T-helper 1 cell treated with Interleukin-12 subunit alpha and Interleukin-12 subunit beta and Interleukin-4 antibody, amounts not matched to agents 30 μg/mL and 1 μg/mL, for 36 hours (primary cell): ENCODE measurements around the gene TMEM82.

Experiments
- H3K27ac Mint-ChIP-seq: one replicate; pipeline ENCODE4 v1.8.0; 2021; ENCODE audit warnings: mild to moderate bottlenecking, mixed read lengths
- H3K27me3 Mint-ChIP-seq: one replicate; pipeline ENCODE4 v1.8.0; 2021; ENCODE audit warnings: low read depth, mixed read lengths
- H3K36me3 Mint-ChIP-seq: one replicate; pipeline ENCODE4 v1.8.0; 2021; ENCODE audit warnings: low read depth, mixed read lengths
- H3K4me1 Mint-ChIP-seq: one replicate; pipeline ENCODE4 v1.8.0; 2021; ENCODE audit warnings: low read depth, mixed read lengths
- H3K4me3 Mint-ChIP-seq: one replicate; pipeline ENCODE4 v1.8.0; 2021; ENCODE audit warnings: mild to moderate bottlenecking, moderate library complexity, mixed read lengths
- H3K9me3 Mint-ChIP-seq: one replicate; pipeline ENCODE4 v1.8.0; 2021; ENCODE audit warnings: mixed read lengths

The TMEM82 gene

GRCh38 chr1:15736892-15737261, 5.4 kb upstream of the TMEM82 start:
- peaks cover 4% of the 10 kb centered on the region for H3K36me3 Mint-ChIP-seq
- H3K4me1 Mint-ChIP-seq, result peaks cover 5% of the 10 kb centered on the region
- no peak overlapping the region for H3K4me3 Mint-ChIP-seq
- no peak overlapping the region for H3K27ac Mint-ChIP-seq
- no peaks in the 10 kb centered on the region for H3K27me3 Mint-ChIP-seq
- no peaks in the 10 kb centered on the region for H3K9me3 Mint-ChIP-seq

DNA sequence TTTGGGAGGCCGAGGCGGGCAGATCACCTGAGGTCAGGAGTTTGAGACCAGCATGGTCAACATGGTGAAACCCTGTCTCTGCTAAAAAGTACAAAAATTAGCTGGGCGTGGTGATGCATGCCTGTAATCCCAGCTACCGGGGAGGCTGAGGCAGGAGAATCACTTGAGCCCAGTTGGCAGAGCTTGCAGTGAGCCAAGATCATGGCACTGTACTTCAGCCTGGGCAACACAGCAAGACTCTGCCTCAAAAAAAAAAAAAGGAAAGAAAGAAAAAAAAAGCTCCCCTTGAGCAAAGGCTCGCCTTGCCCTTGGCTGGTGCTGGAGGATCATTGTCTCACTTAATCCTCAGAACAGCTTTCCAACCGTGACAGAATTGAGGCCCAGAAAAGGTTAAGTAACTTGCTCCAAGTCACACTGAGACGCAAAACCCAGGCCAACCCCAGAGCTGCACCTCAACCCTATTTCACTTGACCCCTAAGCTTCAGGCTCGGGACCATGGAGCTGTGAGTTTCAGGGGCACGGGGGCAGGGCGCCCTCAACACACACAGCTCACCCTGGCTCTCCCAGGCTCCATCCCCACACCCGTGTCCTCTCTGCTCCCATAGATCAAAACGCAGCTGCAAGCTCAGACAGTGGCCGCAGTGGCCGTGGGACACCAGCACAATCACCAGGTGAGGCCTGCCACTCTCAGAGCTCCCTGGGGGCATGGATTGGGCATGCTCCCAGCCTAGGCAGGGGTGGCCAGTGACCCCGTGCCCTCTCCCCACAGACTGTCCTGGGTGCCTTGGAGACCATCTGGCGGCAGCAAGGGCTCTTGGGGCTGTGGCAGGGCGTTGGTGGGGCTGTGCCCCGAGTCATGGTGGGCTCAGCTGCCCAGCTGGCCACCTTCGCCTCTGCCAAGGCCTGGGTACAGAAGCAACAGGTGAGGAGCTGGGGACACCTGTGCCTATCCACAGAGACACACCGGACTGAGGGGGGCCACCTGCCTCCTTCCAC, 4.7 kb upstream of the TMEM82 start:
- no peaks in the 10 kb centered on the region for H3K27me3 Mint-ChIP-seq
- no peaks in the 10 kb centered on the region for H3K36me3 Mint-ChIP-seq
- H3K4me3 Mint-ChIP-seq, result no peak overlapping the region
- no peak overlapping the region for H3K27ac Mint-ChIP-seq
- H3K4me1 Mint-ChIP-seq, result peaks cover 5% of the 10 kb centered on the region
- H3K9me3 Mint-ChIP-seq, result no peaks in the 10 kb centered on the region

GRCh38 chr1:15738416-15739113, 3.7 kb upstream of the TMEM82 start:
- no peaks in the 10 kb centered on the region for H3K36me3 Mint-ChIP-seq
- H3K4me3 Mint-ChIP-seq, result no peak overlapping the region
- H3K9me3 Mint-ChIP-seq, result no peaks in the 10 kb centered on the region
- H3K27ac Mint-ChIP-seq, result no peak overlapping the region
- no peaks in the 10 kb centered on the region for H3K27me3 Mint-ChIP-seq
- H3K4me1 Mint-ChIP-seq, result peaks cover 5% of the 10 kb centered on the region

DNA sequence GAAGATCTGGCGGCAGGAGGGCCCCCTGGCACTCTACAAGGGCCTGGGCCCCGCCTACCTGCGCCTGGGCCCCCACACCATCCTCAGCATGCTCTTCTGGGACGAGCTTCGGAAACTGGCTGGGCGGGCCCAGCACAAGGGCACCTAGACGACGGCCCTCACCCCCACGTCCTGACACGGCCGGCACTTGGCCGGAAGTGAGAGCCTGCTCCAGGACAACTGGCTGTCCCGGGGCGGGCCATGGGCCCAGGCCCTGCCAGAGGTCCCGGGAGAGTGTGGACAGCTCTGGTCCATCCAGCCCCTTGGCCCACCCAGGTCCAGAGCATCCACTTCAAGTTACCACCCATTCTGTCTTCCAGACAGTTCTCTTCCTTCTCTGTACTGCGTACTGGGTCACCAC, 3.0 kb upstream of the TMEM82 start:
- no peaks in the 10 kb centered on the region for H3K9me3 Mint-ChIP-seq
- peaks cover 5% of the 10 kb centered on the region for H3K4me1 Mint-ChIP-seq
- no peaks in the 10 kb centered on the region for H3K27me3 Mint-ChIP-seq
- H3K27ac Mint-ChIP-seq, result no peak overlapping the region
- no peaks in the 10 kb centered on the region for H3K36me3 Mint-ChIP-seq
- H3K4me3 Mint-ChIP-seq, result no peak overlapping the region

GRCh38 chr1:15739745-15740144, 2.6 kb upstream of the TMEM82 start:
- no peaks in the 10 kb centered on the region for H3K9me3 Mint-ChIP-seq
- H3K4me1 Mint-ChIP-seq, result peaks cover 5% of the 10 kb centered on the region
- no peak overlapping the region for H3K4me3 Mint-ChIP-seq
- H3K36me3 Mint-ChIP-seq, result no peaks in the 10 kb centered on the region
- no peak overlapping the region for H3K27ac Mint-ChIP-seq
- H3K27me3 Mint-ChIP-seq, result no peaks in the 10 kb centered on the region

GRCh38 chr1:15740924-15741850, 1.1 kb upstream of the TMEM82 start:
- Mint-ChIP-seq H3K4me3 (no peak overlapping the region), H3K9me3 (no peaks in the 10 kb centered on the region), H3K36me3 (no peaks in the 10 kb centered on the region), H3K27ac (peak overlapping the region; percentile 71), H3K27me3 (no peaks in the 10 kb centered on the region), H3K4me1 (peaks cover 5% of the 10 kb centered on the region)

GRCh38 chr1:15744122-15744679, 1.9 kb downstream of the TMEM82 start:
- no peaks in the 10 kb centered on the region for H3K9me3 Mint-ChIP-seq
- no peak overlapping the region for H3K27ac Mint-ChIP-seq
- H3K36me3 Mint-ChIP-seq, result no peaks in the 10 kb centered on the region
- H3K4me3 Mint-ChIP-seq, result no peak overlapping the region
- no peaks in the 10 kb centered on the region for H3K27me3 Mint-ChIP-seq
- peaks cover 5% of the 10 kb centered on the region for H3K4me1 Mint-ChIP-seq

DNA sequence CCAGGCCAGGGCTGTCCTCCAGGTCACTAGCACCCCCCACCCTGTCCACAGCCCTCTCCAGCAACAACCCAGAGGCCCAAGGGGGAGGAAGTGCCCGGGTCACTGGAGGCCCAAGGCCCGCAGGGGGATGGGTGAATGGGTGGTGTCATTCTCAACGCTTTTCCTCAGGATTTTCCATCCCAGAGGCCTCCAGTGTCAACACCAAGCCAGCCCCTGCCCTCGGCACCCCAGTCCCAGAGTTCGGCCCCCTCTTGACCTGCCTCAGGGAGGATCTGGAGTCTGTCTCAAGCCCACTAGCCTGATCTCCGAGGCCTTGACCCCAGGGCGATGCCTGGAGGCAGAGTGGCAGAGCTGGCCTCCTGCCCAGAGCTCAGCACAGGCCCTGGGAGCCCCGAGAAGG, 5.1 kb downstream of the TMEM82 start:
- H3K36me3 Mint-ChIP-seq, result no peaks in the 10 kb centered on the region
- no peaks in the 10 kb centered on the region for H3K9me3 Mint-ChIP-seq
- no peaks in the 10 kb centered on the region for H3K4me1 Mint-ChIP-seq
- H3K27ac Mint-ChIP-seq, result no peak overlapping the region
- no peaks in the 10 kb centered on the region for H3K27me3 Mint-ChIP-seq
- H3K4me3 Mint-ChIP-seq, result no peak overlapping the region

DNA sequence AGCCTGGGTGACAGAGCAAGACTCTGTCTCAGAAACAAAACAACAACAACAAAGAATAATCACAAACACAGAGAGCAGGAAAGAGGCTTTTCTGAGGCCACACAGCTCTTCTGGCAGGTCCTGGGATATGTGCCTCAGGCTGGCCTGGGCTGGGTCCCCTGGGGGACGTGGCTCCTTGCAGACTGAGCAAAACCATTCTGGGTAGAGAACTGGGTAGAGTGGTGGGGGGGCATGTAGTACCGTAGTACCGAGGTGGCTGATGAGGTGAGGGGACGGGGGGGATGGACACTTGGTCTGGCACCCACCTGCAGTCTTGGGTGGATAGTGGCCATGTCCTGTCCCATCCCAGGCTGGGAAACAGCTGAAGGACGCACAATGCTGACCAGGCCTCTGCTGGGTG, 6.0 kb downstream of the TMEM82 start:
- Mint-ChIP-seq H3K27me3 (no peaks in the 10 kb centered on the region), H3K9me3 (no peaks in the 10 kb centered on the region), H3K27ac (no peak overlapping the region), H3K4me3 (no peak overlapping the region), H3K36me3 (no peaks in the 10 kb centered on the region), H3K4me1 (no peaks in the 10 kb centered on the region)

DNA sequence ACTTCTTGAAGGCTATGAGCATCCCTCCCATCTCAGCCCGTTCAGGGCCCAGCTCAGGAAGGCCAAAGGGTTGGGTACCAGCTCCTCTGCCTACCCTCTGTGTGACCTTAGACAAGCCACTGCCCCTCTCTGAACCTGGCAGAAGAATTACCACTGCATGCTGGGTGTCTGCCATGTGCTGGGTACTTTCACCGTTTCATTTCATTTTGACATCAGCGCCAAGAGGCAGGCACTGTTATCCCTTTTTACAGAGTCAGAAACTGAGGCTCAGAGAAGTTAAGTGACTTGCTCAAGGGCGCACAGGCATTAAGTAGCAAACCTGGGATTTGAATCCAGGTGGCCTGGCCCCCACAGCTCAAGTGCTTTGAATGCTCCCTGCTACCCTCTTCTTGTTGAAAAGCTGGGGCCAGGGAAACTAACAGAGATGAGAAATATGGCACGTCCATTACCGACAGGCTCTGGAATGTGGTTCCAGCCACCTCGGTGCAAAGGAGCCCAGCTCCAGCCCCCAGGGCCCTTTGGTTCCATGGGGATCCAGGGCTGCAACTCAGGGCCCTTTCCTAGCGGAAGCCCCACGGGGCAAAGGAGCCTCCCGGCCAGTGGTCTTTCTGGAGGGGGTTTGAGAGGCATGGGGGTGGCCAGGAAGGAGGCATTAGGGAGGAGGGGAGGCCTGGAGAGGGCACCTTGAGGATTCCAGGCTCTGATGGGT, 6.5 kb downstream of the TMEM82 start:
- Mint-ChIP-seq H3K36me3 (no peaks in the 10 kb centered on the region), H3K27me3 (no peaks in the 10 kb centered on the region), H3K4me1 (no peaks in the 10 kb centered on the region), H3K4me3 (no peak overlapping the region), H3K9me3 (no peaks in the 10 kb centered on the region), H3K27ac (no peak overlapping the region)

- Mint-ChIP-seq H3K9me3 (no peaks in the 10 kb centered on the region), H3K4me3 (no peak overlapping the region), H3K27ac (no peak overlapping the region), H3K4me1 (no peaks in the 10 kb centered on the region), H3K27me3 (no peaks in the 10 kb centered on the region), H3K36me3 (no peaks in the 10 kb centered on the region)
These were observed 7.3 kb downstream of the TMEM82 start for GRCh38 chr1:15749399-15750291.

DNA sequence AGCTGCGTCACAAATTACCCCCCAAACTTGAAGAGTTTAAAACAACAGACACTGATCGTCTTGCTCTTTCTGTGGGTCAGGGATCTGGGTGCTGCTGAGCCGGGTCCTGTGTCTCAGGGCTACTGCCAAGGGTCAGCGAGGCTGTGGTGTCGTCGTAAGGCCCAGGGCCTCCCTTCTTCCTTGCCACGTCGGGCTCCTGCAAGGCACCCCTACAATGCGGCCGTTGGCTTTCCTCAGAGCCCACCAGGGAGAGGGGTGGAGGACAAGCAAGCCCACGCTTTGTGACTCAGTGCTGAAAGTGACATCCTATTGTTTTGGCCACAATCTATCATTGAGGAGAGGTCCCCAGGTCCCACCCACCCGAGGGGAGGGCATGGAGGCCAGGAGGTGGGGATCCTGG, 8.6 kb downstream of the TMEM82 start:
- Mint-ChIP-seq H3K4me3 (no peak overlapping the region), H3K27ac (no peak overlapping the region), H3K9me3 (no peaks in the 10 kb centered on the region), H3K36me3 (no peaks in the 10 kb centered on the region), H3K27me3 (peaks cover 10% of the 10 kb centered on the region), H3K4me1 (no peaks in the 10 kb centered on the region)

DNA sequence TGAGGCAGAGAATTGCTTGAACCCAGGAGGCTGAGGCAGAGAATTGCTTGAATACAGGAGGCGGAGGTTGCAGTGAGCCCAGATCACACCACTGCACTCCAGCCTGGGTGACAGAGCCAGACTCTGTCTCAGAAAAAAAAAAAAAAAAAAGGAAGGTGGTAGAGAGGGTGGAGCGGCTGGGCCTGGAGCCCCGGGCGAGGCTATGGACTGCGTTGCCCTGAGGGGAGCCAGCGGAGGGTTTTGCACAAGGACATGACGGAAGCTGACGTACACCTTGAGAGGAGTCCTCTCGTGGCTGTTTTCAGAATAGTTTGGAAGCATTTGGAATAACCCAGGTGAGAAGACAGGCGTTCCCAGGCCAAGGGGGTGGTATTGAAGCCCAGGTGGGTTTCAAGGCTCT, 9.4 kb downstream of the TMEM82 start:
- H3K4me1 Mint-ChIP-seq, result peaks cover 5% of the 10 kb centered on the region
- peaks cover 18% of the 10 kb centered on the region for H3K27me3 Mint-ChIP-seq
- no peak overlapping the region for H3K27ac Mint-ChIP-seq
- H3K4me3 Mint-ChIP-seq, result no peak overlapping the region
- no peaks in the 10 kb centered on the region for H3K36me3 Mint-ChIP-seq
- H3K9me3 Mint-ChIP-seq, result no peaks in the 10 kb centered on the region
